NCI-H524 treated with DMSO at 0.1 percent for 48 hours (cell line): ENCODE results near the gene CCNJL.

Source experiments
- DNase-seq: peaks from one replicate; lab custom pipeline; 2025; lab: John Stamatoyannopoulos, UW

CCNJL gene

DNA sequence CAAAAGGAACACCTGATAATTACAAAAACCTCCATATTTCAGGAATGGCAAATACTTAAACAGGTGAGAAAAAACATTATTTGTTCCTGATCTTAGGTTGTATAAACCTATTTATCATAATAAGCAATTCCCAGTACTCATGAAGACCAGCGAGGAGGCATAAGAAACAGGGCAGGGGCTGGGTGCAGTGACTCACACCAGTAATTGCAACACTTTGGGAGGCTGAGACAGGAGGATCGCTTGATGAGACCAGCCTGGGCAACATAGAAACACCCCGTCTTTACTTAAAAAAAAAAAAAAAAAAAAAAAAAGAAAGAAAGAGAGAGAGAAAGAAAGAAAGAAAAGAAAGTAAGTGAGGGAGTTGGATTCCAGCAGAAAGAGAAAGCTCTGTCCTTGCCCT, 21.6 kb downstream of the CCNJL start:
- no peak for DNase-seq

DNA sequence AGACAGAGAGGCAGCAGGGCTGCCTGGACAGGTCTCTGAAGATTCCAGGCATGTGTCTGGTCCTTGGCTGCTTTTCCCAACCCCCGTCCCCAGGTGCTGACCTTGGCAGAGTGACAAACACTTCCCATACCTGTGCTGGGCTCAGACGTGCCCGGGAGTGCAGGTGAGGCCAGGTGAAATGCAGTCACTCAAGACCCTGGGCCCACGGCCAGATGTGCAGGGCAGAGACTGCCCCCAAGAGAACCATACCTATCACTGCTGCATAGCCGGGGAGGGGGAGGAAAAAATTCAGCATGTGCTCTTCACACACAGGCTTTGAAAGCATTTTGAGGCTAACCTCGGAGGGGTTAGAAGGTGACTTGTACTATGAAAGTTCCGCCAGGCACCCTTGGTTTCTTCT, 22.6 kb downstream of the CCNJL start:
- DNase-seq, result no peak

DNA sequence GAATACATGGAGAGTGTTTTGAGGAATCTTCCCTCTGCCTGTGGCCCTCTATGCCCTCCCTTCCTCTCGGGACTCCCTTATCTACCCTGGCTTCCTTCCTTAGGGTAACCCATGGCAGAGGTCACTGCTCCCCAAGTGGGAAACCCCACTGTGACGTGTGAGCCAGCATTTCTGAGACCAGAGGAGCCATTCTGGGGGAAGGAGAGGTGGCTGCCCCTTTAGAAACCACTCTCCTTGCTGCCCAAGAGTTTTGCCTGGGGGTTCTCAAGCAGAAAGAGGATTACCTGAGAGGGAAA, 23.1 kb downstream of the CCNJL start:
- DNase-seq, result no peak

DNA sequence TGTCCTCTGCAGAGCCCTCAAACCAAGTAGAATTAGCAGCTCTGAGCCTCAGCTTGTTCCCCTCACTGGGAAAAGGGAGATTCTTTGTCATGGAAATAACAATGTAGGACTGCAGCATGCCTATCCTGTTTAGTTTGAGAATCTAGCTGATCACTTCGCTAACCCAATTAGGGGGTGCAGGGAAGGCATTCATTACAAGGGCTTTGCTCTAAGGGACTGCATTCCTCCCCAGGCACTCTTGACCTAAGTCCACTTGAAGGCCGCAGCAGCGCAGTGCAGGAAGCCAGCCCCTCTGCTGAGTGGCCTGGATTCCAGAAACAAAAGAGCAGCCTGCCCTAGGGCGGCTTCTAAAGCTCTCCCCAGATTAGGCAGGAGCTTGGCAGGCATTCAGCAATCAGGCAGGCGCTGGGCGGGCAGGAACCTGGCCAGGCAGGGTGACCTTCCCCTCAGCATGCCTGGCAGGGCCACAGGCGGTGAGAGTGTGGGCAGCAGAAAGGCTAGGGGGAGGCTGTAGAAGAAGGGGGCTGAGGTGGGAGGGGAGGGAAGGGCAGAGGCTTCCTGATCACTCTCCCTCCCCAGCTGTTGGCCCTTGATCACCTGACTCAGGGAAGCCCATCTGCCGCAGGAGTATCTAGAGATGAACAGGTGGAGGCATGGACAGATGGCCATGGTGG, 24.8 kb downstream of the CCNJL start:
- peak; percentile 72 for DNase-seq

DNA sequence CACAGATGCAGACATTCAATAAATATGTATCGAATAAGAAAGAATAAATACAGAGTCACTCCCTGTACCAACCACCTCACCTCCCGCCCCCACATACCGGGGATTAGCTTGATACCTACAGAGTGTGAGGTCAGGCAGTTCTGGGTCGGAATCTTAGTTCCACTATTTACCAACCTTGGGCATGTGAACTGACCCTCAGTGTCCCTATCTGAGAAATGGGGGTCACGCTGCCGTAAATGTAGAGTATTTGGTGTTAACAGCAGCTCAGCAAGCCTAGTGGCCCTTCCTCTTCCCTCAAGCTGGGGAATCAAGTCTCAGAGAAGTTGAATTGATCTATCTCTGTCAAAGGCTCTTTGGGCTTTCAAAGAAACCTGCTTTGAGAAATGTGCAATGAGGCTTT, 25.4 kb downstream of the CCNJL start:
- DNase-seq, result no peak

DNA sequence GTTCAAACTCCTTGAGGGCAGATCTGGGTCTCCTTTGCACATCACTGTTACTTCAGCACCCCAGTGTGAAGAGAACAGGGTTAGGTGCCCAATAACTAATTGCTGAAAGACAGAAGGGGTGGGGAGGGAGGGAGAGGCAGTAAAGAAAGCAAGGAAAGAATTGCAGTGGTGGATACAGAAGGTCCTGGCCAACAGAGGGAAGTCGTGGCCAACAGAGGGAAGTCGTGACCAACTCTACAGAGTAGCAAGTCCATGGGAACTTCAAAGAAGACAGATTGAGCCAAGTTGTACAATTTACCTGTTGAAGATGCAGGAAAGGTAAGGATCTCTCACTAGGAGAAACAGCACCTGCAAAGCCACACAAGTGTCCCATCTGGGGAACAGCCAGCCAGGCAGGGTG, 27.0 kb downstream of the CCNJL start:
- no peak for DNase-seq

DNA sequence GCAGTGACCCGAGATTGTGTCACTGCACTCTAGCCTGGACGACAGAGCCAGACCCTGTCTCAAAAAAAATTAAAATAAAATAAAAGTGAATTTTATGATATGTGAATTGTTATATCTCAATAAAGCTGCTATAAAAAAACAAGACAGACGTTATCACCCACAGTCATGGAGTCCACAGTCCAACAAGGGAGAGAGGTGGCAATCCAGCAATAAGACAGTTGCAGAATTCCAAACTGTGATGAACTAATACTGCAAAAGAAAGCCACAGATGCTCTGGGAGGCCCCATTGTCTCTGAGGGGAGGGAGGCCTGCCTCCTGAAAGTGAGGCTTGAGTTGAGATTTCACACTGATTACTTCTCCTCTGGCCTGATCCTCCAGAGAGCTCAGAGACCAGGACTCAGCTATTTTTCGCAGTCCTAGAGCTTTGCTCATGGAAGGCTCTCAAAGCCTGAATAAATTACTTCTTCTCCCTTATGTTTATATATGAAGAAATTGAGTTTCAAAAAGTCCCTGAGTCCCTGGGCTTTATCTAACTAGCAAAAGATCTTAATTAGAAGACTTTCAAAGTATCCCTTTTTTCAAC, 28.0 kb downstream of the CCNJL start:
- DNase-seq, result no peak

DNA sequence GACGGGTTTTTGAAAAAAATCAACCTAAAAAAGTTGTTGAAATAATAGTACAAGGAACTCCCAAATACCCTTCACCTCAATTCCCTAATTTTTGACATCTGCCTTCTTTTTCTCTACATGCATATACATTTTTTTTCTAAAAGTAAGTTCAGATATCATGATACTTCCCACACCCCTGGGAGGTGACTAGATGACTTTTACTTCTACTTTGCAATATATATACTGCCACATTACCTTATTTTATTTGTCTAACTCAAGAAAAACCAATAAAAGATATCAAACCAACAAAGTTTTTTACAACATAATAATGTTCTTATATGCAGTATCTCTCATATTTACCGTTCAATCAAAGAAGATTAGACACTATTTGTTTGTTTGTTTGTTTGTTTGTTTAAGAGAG, 31.1 kb downstream of the CCNJL start:
- no peak for DNase-seq

DNA sequence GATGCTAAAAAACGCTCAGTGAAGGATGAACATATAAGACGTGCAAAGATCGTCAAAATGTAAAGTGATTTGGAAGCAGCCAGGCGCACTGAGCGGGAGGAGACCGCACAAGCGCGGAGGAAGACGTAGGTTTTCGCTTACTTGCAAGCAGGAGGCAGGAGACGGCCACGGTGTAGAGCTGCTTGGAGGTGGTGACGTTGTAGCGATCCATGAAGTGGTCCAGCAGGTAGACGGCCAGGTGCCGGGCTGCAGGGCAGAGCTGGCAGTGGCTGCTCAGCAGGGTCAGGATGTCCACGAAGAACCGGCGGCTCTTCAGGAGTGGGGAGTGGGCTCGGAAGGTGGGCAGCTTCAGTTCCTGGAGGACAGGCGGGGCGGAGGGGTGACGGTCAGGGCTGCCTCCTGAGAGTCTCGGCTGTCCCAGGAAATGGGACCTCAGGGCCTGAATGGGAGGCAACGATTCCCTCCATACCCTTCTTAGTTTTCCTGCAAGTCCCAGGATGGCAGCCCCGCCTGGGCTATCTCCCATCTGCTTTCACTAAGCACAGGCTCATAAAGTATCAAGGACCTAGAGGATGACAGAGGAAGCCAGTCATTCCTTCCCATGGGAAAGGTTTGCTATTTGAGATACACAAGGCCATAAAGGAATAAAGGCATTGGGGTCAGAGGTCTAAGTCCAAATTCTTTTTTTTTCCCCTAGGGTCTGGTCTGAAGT, 31.8 kb downstream of the CCNJL start:
- no peak for DNase-seq

DNA sequence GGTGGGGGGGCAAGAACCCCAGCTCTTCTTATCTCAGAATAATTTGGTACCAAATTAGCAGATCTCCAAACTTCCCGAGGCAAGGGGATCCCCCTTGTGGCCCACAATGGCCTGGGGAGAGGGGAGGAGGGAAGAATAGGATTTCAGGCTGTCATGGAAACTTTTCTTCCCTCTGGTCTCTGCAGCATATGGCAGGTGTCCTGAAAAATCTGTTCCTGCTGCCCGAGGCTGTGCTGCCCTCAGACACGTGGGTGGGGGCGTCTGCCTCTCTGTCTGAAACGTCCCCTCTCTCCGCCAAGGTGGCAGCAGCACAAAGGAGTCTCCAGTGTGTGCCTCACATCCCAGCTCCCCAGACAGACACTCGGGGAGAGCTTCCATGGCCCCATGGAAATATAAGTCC, 34.0 kb downstream of the CCNJL start:
- peak; percentile 59 for DNase-seq

DNA sequence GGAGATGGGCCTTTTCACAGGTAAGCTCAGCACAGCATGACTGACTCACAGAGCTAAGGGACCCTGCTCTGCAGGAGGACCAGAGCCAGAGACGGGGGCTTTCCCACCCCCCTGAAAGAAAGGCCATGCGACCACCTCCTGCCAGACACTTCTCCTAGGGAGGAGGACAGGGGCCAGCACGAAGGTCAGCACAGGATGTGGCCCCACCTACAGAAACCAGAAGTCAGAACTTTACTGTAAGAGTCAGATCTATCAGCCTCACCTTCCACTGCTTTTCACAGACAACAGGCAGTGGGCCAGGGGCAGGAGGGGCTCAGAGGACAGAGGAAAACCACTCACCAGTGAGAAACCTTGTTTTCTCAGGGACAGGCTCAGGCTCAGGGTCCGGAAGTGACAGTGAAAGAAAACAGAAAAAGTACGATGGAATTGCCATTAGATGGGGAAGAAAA, 37.9 kb downstream of the CCNJL start:
- no peak for DNase-seq

DNA sequence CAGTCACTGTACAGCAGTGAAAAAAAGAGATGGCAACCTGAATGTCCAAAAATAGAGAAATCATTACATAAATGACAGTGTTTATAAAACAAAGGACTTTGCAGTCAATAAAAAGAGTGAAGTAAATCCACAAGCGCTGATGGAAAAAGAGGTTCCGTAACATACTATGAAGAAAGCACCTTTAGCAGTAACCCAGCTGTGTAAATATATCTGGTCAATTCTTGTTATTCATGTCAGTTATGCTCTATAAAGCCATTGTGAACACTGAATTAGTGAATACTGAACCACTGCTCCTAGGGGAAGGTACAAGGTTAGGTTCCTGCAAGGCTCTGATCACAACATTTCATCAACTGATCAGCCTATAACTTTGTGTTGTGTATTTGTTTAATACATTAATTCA, 39.5 kb downstream of the CCNJL start:
- DNase-seq, result no peak

DNA sequence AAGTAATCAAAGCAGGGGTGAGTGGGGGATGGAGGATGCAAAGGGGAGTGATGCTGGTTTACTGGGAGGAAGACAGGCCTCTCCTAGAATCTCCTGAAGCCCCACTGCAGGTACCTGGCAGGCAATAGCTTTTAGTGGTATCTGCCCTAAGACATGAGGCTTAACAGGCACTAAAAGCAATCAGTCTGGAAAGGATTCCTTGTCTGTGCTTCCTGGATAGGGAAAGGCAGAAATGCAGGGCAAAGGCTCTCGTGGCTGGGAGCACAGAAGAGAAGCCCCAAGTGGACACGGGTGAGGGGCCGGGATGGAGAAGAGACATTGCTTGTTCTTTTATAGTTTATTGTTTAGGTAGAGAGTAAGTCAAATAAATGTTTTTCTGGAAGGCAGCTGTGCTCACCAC, 40.1 kb downstream of the CCNJL start:
- DNase-seq, result no peak

DNA sequence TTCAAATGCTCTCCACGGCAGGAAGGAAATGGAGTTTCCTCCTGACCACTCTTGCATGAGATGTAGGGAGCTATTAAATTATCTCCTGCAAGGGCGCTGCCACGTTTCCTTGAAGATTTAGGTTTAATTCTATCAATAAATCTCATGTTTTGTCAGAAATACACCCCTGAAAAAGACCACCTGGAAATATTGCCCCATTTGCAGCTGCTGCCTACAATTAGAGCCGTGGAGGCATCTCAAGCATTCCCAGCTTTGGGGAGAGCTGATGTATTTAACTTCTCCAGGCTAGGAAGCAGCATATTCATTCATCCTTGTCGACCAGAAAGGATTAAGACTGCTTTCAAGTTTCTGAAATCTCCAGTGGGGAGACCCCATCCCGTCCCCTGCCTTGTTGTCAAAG, 40.5 kb downstream of the CCNJL start:
- no peak for DNase-seq

DNA sequence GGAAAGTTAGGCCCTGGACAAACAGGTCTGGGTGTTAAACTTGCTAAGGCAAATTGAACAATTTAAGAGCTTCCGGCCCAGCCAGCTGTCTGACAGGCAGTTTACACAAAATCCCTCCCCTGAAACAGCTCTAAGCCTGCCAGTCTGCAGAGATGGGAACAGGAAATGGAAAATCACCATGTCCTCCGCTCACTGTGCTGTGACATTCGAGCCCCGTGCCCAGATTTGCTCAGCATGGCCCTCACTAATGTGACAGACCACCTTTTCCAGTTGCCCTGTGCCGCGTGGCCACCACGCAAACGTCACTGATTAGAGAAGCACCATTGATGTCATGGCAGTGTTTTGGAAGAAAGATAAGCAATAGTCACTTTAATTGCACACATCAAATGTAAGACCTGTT, 41.0 kb downstream of the CCNJL start:
- DNase-seq, result no peak

DNA sequence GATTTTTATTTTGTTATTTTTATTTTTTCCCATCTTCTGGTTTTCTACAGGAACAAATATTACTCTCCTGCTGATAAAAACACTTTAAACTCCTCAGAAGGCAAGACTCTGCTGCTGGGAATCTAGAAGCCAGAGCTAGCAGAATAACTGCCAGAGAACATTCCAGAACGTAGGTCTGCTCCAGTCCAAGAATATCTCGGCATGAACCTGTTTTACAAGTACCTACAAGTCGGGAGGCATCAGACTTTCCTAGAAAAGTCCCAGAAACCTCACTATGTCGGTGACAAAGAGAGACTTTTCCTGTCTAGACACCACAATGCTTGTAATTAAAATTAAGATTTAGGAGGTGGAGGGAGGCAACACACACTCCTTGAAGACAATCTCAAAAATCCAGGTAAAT, 41.7 kb downstream of the CCNJL start:
- no peak for DNase-seq

DNA sequence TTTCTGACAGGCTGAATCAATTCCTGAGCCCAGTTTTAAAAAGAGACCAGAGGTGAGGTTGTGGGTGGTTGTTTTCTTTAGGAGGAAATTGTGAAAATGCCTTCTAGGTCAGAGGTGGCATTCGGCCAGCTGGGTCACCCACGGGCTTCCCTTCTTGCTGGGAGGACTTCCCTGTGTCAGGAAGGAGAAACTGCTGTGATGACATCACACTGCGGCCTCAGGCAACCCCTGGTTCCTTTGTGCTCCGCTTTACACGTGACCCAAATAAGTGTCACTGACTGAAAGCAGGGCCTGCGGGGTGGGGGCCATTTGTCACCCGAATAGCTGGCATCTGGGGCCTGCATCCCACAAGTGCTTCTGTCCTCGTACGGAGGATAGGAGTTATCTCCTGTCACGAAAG, 43.3 kb downstream of the CCNJL start:
- DNase-seq, result no peak

DNA sequence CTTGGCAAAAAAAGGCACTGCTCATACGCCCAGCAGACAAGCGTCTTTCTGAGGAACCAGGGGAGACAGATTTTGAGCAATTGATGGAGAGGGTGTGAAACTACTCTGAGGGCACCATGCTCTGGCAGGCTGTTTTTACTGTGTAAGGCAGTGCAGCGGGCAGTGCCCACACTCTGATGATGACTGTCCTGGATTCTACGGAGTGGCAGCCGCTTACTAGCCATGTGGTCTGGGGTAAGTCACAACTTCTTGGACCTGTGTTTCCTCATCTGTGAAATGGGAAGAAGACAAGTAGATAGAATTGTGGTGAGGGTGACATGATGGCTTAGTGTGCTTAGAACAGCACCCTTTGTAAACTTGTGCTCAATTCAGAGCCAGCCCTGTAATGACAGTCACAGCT, 44.2 kb downstream of the CCNJL start:
- DNase-seq, result no peak

DNA sequence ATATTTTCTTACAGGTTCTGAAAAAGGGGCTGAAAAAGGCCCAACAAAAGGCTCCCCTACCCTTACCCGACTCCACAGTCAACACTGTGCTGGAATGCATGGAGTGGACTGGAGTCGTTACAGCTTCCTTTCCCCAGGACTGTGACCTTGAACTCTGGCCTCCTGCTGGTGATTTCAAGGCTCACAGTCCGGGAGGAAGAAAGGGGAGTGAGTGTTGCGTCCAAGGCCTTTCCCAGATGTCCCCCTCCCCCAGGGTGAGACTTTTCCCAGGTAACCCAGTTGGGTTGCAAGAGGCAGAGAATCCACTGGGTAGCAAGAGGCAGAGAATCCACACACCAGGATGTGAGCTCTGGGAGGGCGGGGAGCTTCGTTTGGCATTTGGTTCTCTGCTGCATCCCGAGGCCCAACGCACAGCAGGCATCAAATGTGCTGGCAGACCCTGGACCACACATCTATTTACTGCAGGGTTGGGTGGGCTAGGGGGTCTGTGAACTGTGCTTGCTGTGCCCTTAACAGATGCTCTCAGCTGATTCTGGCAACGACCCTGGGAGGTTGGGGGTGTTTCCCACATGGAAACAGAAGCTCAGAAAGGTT, 45.5 kb downstream of the CCNJL start:
- no peak for DNase-seq

DNA sequence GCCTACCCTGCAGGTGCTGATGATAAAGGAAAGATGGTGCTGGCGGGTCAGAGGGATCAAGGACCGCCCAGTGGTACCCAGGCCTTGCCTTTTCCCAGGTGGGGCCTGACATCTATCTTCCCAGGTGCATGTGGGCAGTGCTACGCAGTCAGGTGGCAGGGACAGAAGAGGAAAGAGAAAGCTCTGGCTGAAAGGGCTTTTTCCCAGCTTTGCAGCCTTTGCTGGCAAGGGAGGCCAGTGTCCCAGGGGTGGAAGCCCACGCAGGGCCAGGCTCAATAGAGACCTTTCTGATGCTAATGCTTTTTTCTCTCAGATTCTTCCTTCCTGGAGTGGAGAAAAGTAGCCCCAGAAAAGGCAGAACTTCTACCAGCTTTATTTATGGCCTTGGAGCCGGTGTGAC, 46.3 kb downstream of the CCNJL start:
- DNase-seq, result no peak

DNA sequence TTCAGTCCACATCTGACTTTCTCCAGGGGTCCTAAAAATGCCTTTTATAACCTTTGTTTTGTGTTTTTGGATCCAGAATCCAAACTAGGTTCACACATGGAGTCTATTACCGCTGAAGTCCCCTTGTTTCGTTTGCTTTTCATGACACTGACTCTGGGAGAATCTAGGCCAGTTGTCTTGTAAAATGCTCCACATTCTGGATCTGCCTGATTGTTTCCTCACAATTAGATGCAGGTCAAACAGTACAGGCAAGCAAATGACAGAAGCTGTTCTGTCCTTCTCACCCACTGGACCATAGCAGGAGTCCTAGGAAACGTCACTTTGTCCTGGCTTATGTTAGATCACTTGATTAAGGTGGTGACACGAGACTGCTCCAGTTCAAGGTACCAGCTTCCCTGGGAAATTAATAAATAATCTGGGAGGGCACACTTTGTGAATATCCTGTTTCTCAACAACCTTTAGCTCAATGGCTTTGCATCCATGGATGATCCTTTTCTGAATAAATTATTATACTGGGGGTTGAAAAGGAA, 49.0 kb downstream of the CCNJL start:
- no peak for DNase-seq

DNA sequence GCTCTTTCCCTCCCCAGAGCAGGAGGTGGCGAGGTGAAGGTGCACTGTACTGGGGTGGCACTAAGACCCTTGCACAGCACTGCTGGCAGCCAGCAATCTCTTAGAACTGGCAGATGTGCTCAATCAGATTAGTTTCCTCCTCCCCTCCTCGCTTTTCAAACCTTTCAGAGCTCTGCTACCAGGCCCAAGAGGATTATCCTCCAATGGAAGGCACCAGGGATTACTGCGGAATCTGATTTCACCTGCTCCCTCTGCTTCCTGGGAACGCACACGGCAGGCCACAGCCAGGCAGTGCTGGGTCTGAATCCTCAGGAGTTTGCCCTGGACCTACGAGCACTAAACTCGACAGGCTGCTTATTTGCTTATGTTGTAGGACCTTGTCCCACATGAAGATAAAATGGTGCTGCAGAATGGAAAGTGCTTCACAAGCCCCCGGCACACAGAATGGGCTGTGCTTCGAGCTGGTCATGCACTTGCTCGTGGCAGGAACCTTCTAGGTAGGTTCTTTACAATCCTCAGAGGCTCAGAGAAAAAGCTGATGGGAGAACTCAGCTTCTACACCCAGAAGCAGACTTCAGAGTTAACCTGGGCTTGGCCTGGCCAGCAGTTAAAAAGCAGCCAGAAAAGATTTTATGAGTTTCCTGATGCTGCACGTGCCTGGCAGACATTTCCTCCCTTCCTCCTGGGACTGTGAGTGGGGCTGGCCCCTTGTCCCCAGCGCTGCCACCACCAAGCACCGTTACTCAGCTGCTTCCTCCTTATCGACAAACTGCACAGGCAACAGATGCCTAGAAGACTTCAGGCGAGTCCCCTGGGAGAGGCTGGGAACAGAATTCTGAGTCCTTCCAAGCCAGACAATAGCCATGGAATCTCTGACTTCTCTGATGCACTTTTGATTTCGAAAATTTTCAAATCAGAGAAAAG, 50.0 kb downstream of the CCNJL start:
- peak; percentile 94 for DNase-seq
